GM19467 (cell line): ENCODE data around the gene SPINK4.

ENCODE experiments used
- ATAC-seq: cut with Tn5 transposase; IDR thresholded peaks from one replicate; pipeline ENCODE4 v1.9.1; 2021; ENCODE audit warnings: mild to moderate bottlenecking, moderate library complexity; ENCODE audit not compliant: unreplicated experiment

SPINK4 gene

GRCh38 chr9:33256236-33256635 is 16.3 kb downstream of the SPINK4 start:
- no peak for ATAC-seq

- no peak for ATAC-seq
Observed at GRCh38 chr9:33257276-33257675, 17.3 kb downstream of the SPINK4 start.

GRCh38 chr9:33260372-33260771 is 20.4 kb downstream of the SPINK4 start:
- ATAC-seq = no peak

- ATAC-seq = no peak
Observed at GRCh38 chr9:33263131-33264002, 23.4 kb downstream of the SPINK4 start.

GRCh38 chr9:33264003-33264472 is 24.1 kb downstream of the SPINK4 start:
- peak; percentile 26 for ATAC-seq

- peak; percentile 74 for ATAC-seq
Observed at GRCh38 chr9:33264473-33265177, 24.7 kb downstream of the SPINK4 start, which contains the start of the genes BAG1 and CHMP5. Gene BAG1 (minus strand): TSS chr9:33264708. Gene CHMP5 (plus strand): TSS chr9:33265049. CDS start chr9:33265079, 30 bp downstream.

- ATAC-seq = no peak
Observed at GRCh38 chr9:33265211-33265865, 25.4 kb downstream of the SPINK4 start.

GRCh38 chr9:33267151-33267767 is 27.3 kb downstream of the SPINK4 start:
- ATAC-seq = no peak

GRCh38 chr9:33270146-33270545 is 30.2 kb downstream of the SPINK4 start:
- no peak for ATAC-seq

GRCh38 chr9:33272061-33272460 is 32.1 kb downstream of the SPINK4 start:
- no peak for ATAC-seq

GRCh38 chr9:33273266-33273971 is 33.5 kb downstream of the SPINK4 start:
- ATAC-seq = no peak

- ATAC-seq = no peak
Observed at GRCh38 chr9:33273972-33274328, 34.0 kb downstream of the SPINK4 start.

- no peak for ATAC-seq
Observed at GRCh38 chr9:33277484-33277883, 37.5 kb downstream of the SPINK4 start.

GRCh38 chr9:33285502-33285901 is 45.5 kb downstream of the SPINK4 start:
- no peak for ATAC-seq

GRCh38 chr9:33287087-33287490 is 47.1 kb downstream of the SPINK4 start:
- no peak for ATAC-seq

- no peak for ATAC-seq
Observed at GRCh38 chr9:33288235-33288634, 48.3 kb downstream of the SPINK4 start.

GRCh38 chr9:33288828-33289483 is 49.0 kb downstream of the SPINK4 start:
- ATAC-seq = no peak

GRCh38 chr9:33289496-33289895 is 49.5 kb downstream of the SPINK4 start:
- ATAC-seq = no peak

GRCh38 chr9:33289936-33290246 is 49.9 kb downstream of the SPINK4 start:
- no peak for ATAC-seq
